ENCODE measurements around the gene RASGRP2.
"Not testable (repeated sequence)": the region's sequence is repeated elsewhere in the genome, so short reads cannot be mapped to it uniquely, and the experiment has no call there.

The RASGRP2 gene

GRCh38 chr11:64718084-64718779, 25.7 kb downstream of the RASGRP2 start:
- no peak for DNase-seq

GRCh38 chr11:64717268-64717578, 26.7 kb downstream of the RASGRP2 start:
- DNase-seq, result no peak

- no peak for DNase-seq
Measured at GRCh38 chr11:64716473-64717267, 27.3 kb downstream of the RASGRP2 start.

DNA sequence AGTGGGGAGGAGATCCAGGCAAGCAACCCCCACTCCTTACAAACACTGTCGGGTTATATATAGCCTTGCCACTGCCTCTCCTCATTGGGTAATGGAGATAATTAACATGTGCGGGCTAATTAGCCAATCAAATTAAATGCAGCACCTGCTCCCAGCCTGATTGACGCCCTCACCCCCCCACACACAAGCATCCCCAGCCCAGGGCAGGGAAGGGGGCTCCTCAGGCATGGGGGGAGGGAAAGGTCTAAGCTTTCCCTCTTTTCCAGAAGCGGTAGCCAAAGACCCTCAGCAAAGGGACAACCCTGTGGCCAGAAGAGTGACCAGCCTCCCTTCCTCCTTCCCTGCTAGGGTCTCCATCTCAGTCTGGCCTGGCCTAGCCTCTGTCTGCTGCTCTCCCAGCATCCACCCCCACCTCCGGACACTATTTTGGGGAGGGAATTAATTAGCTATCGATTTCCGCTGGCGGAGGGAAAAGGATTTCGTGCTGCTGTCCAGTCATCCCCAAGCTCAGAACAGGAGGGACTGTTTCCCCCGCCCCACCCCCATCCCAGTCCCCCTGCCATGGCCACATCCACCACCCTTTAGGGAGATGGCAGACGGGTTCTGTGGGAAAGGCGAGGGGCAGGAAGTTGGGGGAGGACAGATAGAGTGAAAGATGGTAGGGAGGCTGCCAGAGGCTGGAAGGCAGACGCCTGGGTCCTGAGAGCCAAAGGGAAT, 28.0 kb downstream of the RASGRP2 start:
- no peak for DNase-seq

DNA sequence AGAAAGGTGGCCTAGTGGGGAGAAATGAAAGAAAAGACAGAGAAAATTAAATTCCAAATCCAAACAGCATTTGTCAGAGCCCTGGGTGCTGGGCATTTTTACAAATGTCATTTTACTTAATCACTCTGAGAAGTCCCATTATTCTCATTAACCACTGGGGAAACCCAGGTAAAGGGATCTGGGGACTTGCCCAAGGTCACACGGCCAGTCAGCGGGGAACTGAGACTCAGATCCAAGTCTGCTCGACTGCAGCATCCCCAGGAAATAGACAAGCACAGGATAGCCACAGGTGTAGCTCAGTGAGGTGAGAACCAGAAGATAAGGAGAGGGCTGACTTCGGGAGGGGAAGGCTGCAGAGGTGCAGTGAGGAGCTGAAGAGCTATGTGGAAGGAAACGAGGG, 28.8 kb downstream of the RASGRP2 start:
- DNase-seq, result no peak

- no peak for DNase-seq
Measured at GRCh38 chr11:64714666-64715065, 29.3 kb downstream of the RASGRP2 start.

GRCh38 chr11:64713781-64714363, 30.1 kb downstream of the RASGRP2 start:
- no peak for DNase-seq

DNA sequence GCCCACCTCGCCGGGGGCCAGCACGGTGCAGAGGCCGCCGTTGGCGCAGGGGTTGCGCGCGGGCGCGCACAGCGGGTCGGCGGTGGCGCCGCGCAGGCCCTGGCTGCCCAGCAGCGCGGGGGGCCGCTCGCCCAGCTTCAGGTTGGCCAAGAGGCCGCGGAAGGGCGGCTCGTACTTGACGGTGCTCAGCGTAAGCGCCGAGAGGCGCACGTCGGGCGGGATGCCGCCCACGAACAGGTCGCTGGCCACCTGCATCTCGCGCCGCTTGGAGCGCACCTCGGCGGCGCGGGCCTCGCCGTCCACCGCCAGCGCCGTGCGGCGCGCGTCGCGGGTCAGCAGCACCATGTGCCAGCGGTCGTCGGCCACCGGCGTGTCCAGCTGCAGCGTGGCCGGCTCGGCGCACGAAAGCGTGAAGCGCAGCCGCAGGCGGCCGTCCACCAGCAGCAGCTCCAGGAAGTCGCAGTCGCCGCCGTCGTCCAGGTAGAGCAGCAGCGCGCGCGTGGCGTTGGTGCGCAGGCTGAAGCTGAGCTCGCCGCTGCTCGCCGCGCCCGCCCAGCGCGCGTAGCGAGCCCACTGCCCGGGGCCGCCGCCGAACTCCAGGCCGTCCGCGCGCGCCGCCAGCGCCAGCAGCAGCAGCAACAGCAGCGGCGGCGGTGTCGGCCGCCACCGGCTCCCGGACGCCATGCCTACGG, 30.8 kb downstream of the RASGRP2 start:
- DNase-seq, result no peak

DNA sequence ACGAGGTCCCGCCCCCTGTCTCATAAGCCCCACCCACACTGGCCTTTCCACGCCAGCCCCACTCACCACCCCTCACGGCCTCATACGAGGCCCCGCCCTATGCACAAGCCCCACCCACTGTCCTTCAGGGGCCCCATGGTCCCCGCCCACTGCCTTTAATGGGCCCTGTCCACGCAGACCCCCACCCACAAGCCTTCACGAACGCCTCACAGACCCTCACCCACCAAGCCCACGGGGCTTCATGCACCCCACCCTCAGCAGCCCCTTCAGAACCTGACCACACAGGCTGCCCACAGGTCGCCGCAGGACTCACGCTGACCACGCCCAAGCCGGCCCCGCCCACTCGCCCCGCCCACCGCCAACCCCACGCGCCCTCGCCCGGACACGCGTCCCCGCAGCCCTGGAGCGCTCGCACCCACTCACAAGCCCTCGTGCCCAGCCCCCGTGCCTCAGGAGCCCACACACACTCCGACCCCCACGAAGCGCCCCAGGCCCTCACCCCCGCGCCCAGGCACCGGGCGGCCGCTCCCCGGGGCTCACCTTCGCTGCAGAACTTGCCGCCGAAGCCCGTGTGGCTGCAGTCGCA, 31.4 kb downstream of the RASGRP2 start:
- no peak for DNase-seq

DNA sequence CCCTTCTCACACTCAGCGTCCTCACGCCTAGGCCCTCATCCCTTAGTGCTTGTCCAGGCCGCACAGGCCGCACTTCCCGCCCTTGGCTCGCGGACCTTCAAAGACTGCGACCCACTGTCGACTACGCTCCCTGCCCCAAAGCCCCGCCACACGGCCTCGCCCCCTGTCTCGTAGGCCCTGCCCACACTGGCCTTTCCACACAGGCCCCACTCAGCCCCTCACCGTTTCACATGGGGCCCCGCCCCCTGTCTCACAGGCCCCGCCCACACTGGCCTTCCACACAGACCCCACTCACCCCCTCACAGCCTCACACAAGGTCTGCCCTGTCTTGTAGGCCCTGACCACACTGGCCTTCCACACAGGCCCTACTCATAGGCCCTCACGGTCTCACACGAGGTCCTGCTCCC, 32.0 kb downstream of the RASGRP2 start:
- no peak for DNase-seq

DNA sequence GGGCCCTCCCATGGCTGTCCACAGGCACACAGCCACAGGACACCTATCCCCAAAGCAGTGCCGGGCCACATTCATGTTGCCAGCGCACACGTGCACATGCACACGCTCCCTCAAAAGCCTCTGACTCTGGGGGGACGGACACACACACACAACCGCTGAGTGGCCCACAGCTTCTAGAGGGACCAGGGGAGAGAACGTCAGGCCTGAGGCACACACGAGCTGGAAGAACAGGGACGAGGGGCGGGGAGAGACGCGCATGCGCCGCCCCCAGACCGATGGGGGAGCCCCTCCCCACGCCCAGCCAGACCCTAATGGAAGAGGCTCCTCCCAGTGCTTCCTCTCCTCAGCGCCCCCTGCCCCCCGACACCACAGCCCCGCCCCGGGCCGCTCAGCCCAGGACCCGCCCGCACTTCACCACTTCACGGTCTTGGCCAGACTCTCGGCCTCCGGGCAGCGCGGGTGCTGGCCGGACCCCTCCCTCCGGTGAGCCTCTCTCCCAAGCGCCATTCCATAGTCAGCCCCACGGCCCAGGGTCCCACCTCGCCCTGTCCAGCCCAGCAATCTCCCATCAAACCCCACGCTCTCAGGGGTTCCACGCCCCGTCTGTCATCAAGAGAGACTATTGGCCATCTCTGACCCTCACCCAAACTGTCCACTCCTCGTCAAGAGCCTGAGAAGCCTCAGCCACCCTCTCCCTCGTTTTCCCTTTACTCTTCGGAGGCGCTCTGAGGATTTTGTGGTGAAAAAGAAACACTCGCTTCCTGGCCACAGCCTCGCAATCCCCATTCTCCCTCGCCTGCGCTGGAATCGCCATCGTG, 32.6 kb downstream of the RASGRP2 start:
- DNase-seq, result no peak

- no peak for DNase-seq
Measured at GRCh38 chr11:64710418-64711137, 33.4 kb downstream of the RASGRP2 start.

GRCh38 chr11:64705501-64705900, 38.4 kb downstream of the RASGRP2 start:
- DNase-seq, result no peak

GRCh38 chr11:64703048-64703447, 40.9 kb downstream of the RASGRP2 start:
- DNase-seq, result no peak

DNA sequence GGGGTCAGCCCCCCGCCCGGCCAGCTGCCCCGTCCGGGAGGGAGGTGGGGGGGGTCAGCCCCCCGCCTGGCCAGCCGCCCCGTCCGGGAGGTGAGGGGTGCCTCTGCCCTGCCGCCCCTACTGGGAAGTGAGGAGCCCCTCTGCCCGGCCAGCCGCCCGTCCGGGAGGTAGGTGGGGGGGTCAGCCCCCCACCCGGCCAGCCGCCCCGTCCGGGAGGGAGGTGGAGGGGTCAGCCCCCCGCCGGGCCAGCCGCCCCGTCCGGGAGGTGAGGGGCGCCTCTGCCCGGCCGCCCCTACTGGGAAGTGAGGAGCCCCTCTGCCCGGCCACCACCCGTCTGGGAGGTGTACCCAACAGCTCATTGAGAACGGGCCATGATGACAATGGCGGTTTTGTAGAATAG, 42.0 kb downstream of the RASGRP2 start:
- DNase-seq, result not testable (repeated sequence)

GRCh38 chr11:64698427-64698826, 45.5 kb downstream of the RASGRP2 start:
- DNase-seq, result no peak

- DNase-seq, result no peak
Measured at GRCh38 chr11:64697663-64698375, 46.1 kb downstream of the RASGRP2 start.

DNA sequence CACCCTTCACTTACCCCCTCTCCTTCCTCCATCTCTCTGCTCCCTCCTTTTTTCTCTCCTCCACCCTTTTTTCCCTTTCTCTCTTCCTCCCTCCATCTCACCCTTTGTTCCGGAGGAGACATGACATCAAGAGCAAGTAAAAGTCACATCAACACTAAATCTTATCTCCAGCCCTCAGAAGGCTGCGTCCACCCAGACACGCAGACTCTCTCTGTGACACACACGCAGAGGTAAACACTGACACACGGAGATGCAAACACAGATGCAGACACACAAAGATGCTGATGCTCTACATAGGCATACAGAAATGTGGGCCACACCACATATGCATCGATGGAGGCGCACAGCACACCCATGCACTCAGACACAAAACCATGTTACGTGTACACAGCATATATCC, 47.9 kb downstream of the RASGRP2 start:
- DNase-seq, result no peak

GRCh38 chr11:64695548-64695947, 48.4 kb downstream of the RASGRP2 start:
- DNase-seq, result no peak

DNA sequence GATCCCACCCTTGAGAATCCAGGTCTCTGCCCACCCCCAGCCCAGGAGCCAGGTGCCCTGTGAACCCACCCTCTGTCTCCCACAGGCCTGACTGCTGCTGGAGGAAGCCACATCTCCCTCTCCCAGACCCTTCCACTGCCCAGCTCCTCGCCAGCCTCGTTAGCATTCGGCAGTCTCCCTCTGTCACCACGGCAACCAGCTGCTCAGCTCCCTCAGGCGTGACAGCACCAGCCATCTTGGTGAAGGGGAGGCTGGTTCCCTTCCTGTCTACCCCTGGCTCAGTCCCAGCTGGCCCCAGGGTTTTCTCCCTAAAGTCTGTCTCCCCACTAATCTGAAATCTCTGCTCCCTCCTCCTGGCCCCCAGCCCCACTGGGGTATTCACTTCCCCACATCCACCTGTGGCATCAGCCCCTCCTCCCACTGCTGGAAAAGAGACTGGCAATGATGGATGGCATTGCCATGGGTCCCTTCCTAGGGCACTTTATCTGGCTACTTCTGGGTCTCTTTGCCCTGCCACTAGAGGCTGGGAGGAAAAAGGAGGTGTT, 49.0 kb downstream of the RASGRP2 start:
- DNase-seq, result no peak

Data from activated T-cell treated with anti-CD3 and anti-CD28 coated beads, Interleukin-2, amount 50 U/mL, for 1 hour (primary cell).